HFF-Myc (cell line): ENCODE results near the gene UCP3.

Source experiments
- DNase-seq: peaks from one replicate; pipeline ENCODE4 v3.0.0-alpha.2; 2011; ENCODE audit warnings: low read depth; ENCODE audit errors: extremely low read depth
- H3K4me3 ChIP-seq: replicated peaks from 2 replicates; pipeline ENCODE4 v1.5.1; 2011; ENCODE audit warnings: low read depth, mild to moderate bottlenecking, control low read depth, low read length
- TF ChIP-seq, protein P1 (sequence below): IDR thresholded peaks from 2 replicates; pipeline ENCODE4 v1.5.1; 2012; ENCODE audit warnings: mild to moderate bottlenecking, low read depth, low read length, control low read depth; ENCODE audit errors: missing control alignments

Gene UCP3

DNA sequence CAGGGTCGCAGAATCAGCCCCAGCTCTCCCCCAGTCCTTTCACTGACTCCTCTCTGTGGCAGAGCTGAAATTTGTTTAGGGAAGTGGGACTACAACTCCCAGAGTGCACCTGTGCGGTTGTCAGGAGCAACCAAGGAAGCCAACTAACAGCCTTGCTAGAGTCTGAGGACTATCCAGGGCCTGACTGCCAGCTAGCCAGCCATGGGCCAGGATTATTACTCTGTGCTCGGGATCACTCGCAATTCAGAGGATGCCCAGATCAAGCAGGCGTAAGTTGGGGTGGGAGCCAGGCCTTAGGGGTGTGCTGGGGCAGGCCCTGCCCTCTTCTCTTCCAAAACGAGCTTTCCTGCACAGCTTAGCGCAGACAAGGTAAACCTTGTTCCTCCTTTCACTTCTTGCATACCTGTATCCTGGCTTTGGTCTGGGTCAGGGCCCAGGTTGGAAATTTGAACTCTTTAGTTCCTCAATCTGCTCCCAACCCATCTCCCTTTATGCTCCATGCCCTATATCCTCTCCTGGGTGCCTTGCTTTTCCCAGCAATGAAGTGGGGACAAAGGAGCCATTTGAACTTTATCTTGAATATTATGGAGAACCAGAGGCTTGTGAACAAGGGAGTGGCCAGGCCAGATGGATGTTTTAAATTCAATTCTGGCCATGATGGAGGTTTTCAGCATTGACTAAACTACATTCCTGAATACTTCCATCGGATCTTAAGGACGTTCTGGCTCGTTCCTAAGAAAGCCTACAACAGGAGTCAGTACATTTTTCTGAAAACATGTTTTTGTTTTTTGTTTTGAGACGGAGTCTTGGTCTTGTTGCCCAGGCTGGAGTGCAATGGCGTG lies 57.8 kb downstream of the UCP3 start, which contains the start of gene DNAJB13:
Gene DNAJB13 (plus strand): TSS at position 158 of the 842 bp plus-strand sequence. CDS start 44 bp downstream, at position 202.
- TF ChIP-seq, protein P1, sequence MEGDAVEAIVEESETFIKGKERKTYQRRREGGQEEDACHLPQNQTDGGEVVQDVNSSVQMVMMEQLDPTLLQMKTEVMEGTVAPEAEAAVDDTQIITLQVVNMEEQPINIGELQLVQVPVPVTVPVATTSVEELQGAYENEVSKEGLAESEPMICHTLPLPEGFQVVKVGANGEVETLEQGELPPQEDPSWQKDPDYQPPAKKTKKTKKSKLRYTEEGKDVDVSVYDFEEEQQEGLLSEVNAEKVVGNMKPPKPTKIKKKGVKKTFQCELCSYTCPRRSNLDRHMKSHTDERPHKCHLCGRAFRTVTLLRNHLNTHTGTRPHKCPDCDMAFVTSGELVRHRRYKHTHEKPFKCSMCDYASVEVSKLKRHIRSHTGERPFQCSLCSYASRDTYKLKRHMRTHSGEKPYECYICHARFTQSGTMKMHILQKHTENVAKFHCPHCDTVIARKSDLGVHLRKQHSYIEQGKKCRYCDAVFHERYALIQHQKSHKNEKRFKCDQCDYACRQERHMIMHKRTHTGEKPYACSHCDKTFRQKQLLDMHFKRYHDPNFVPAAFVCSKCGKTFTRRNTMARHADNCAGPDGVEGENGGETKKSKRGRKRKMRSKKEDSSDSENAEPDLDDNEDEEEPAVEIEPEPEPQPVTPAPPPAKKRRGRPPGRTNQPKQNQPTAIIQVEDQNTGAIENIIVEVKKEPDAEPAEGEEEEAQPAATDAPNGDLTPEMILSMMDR, result no peak
- no peak within 1 kb of the TSS for H3K4me3 ChIP-seq
- DNase-seq, result no peak
